HepG2 (cell line): ENCODE data around the gene UPF3A. TPM values are rescaled to one million over a fixed set of nuclear protein-coding genes. Genes with fewer than 3 reads are reported as not detected.
A peak's percentile ranks its signal among the peaks of the same experiment; 100 is the strongest.

Source experiments
- EP300 ChIP-seq, 3 experiments: sonication (generic) in 1 of 3; formaldehyde crosslinking in 1 of 3; IDR thresholded peaks; 2 replicates each; pipeline versions ENCODE4 v1.5.1 to v1.6.1; 2011 to 2020; ENCODE audit warnings: low read depth in 2 of 3, low read length in 2 of 3, borderline replicate concordance in 1 of 3, improper control_type of control experiment in 1 of 3, mild to moderate bottlenecking in 1 of 3, missing genetic modification reagents in 1 of 3, moderate library complexity in 1 of 3
- FOXK1 ChIP-seq: sonication (generic); formaldehyde crosslinking; IDR thresholded peaks from 2 replicates; pipeline ENCODE4 v1.4.0; 2020; ENCODE audit warnings: low read depth, missing genetic modification reagents, borderline replicate concordance
- MEIS1 ChIP-seq: sonication (generic); formaldehyde crosslinking; IDR thresholded peaks from 2 replicates; pipeline ENCODE4 v1.9.0; 2021; ENCODE audit warnings: mild to moderate bottlenecking, missing genetic modification reagents, moderate library complexity, borderline replicate concordance
- MTA1 ChIP-seq: sonication (generic); formaldehyde crosslinking; IDR thresholded peaks from 2 replicates; pipeline ENCODE4 v1.4.0; 2020; ENCODE audit warnings: missing genetic modification reagents, mild to moderate bottlenecking, borderline replicate concordance
- NFKBIZ ChIP-seq: IDR thresholded peaks from 2 replicates; pipeline ENCODE4 v1.6.1; 2018; ENCODE audit warnings: missing genetic modification reagents, missing compliant biosample characterization
- ONECUT2 ChIP-seq: sonication (generic); formaldehyde crosslinking; IDR thresholded peaks from 2 replicates; pipeline ENCODE4 v1.4.0; 2020; ENCODE audit warnings: missing genetic modification reagents
- RAD21 ChIP-seq: fragments of 450-650 bp; formaldehyde crosslinking; IDR thresholded peaks from 2 replicates; pipeline ENCODE4 v1.5.0; 2020; ENCODE audit warnings: mild to moderate bottlenecking
- SRY ChIP-seq: sonication (generic); formaldehyde crosslinking; IDR thresholded peaks from 2 replicates; pipeline ENCODE4 v1.8.0; 2022; ENCODE audit warnings: mild to moderate bottlenecking, missing genetic modification reagents
- YEATS4 ChIP-seq: sonication (generic); formaldehyde crosslinking; IDR thresholded peaks from 2 replicates; pipeline ENCODE4 v1.4.0; 2020; ENCODE audit warnings: missing genetic modification reagents, borderline replicate concordance
- ZNF441 ChIP-seq: sonication (generic); formaldehyde crosslinking; IDR thresholded peaks from 2 replicates; pipeline ENCODE4 v1.7.0; 2021; ENCODE audit warnings: missing genetic modification reagents, borderline replicate concordance
- ZSCAN20 ChIP-seq: sonication (generic); formaldehyde crosslinking; IDR thresholded peaks from 2 replicates; pipeline ENCODE4 v1.4.0; 2020; ENCODE audit warnings: missing genetic modification reagents, mild to moderate bottlenecking, borderline replicate concordance
- polyA plus RNA-seq, 8 experiments: library from polyadenylated mRNA; depleted of rRNA in 3 of 8; stranded (reverse) in 7 of 8; unstranded in 1 of 8; fragments of >200 nt; fragmentation: Illumina TruSeq in 4 of 8; extraction: Trizol in 4 of 8; gene quantifications; 2 replicates each; pipeline versions ENCODE4 v1.2.1 to v1.2.3, GENCODE V29; 2011 to 2016; ENCODE audit warnings: low read depth in 4 of 8, missing spikeins in 1 of 8, mixed read lengths in 1 of 8; ENCODE audit not compliant: insufficient read depth in 1 of 8
- total RNA-seq, 5 experiments: library from RNA; depleted of rRNA; stranded (reverse); fragments of >200 nt; fragmentation: Illumina TruSeq; extraction: Trizol; gene quantifications; 2 replicates each; pipeline ENCODE4 v1.2.3, GENCODE V29; 2016; ENCODE audit warnings: low read depth in 1 of 5
- TF ChIP-seq, protein P1 (sequence below): sonication (generic); formaldehyde crosslinking; IDR thresholded peaks from 2 replicates; pipeline ENCODE4 v1.5.0; 2020; ENCODE audit warnings: missing genetic modification reagents
- TF ChIP-seq, protein P2 (sequence below): sonication (generic); formaldehyde crosslinking; IDR thresholded peaks from 2 replicates; pipeline ENCODE4 v1.9.0; 2022; ENCODE audit warnings: missing genetic modification reagents, mild to moderate bottlenecking, borderline replicate concordance
- TF ChIP-seq, protein P3 (sequence below): sonication (generic); formaldehyde crosslinking; IDR thresholded peaks from 2 replicates; pipeline ENCODE4 v1.8.0; 2022; ENCODE audit warnings: mild to moderate bottlenecking, missing genetic modification reagents, borderline replicate concordance
- TF ChIP-seq, protein P4 (sequence below): sonication (generic); formaldehyde crosslinking; IDR thresholded peaks from 2 replicates; pipeline ENCODE4 v1.4.0; 2020; ENCODE audit warnings: mild to moderate bottlenecking, missing genetic modification reagents
- TF ChIP-seq, protein P5 (sequence below): sonication (generic); formaldehyde crosslinking; IDR thresholded peaks from 2 replicates; pipeline ENCODE4 v1.8.1; 2023; ENCODE audit warnings: mild to moderate bottlenecking, missing genetic modification reagents, borderline replicate concordance
- TF ChIP-seq, protein P6 (sequence below): sonication (generic); formaldehyde crosslinking; IDR thresholded peaks from 2 replicates; pipeline ENCODE4; 2020; ENCODE audit warnings: missing genetic modification reagents, mild to moderate bottlenecking, borderline replicate concordance

The UPF3A gene
- total and polyA plus RNA-seq, 2 of the 13 experiments (the other 11 are each of a cell fraction or from before 2014, with no cell fraction given) = 60.2 to 63.8 TPM

DNA sequence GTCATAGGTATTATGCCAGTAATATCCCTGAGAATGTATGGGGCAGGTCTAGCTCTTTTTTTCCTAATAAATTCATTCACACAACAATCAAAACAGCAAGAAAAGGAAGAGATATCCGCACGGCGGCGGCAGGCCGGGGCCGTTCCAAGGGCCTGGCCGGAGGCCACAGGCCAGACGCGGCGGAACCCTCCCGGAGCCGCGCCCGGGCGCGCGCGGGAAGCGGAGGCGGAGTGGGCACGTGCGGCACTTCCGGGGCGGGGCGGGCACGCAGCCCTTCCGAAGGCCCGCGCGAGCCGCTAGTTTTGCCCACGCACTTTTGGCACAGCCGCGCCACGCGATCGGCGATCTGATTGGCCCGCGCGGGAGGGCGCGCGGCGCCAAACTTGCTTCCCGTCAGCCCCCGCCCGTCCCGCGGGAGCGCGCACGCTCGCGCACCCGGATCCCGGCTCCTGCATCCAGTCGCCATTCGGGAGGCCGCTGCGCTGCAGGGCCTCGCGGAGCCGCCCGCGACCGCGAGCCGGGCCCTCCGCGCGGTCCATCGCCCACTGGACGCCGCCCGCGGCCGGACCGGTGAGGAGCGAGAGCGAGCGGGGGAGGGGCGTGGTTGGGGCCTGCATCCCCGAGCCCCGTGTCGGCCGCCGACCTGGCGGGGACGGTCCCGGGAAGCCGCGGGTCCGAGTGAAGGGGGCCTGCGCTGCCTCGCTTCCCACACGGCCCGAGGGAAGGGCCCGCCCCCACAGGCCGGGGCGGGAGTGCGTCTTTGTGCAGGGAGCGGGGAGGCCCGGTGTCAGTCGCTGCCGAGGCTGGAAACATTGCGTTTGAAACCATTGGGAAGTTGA is 32.9 kb downstream of the UPF3A start, which contains the start of gene CHAMP1 (continued):
- TF ChIP-seq ZSCAN20 (peak; percentile 86; the same call in 1 of the 2 replicates), MTA1 (CRISPR knock-in tag) (peak; percentile 17; the same call in 1 of the 2 replicates), FOXK1 (peak; percentile 55; the same call in 1 of the 2 replicates), ONECUT2 (CRISPR knock-in tag) (no peak), NFKBIZ (CRISPR knock-in tag) (0 out of 2 replicates have a peak, but pooled peaks have one; percentile 26), EP300 (IDR thresholded peaks at IDR 0.05; ENCODE audit: low read depth in 2 of 2, low read length in 2 of 2) (no peak), EP300 (CRISPR knock-in tag; IDR thresholded peaks at IDR 0.05; ENCODE audit: borderline replicate concordance) (peak; percentile 56), SRY (CRISPR knock-in tag) (peak; percentile 71; the same call in 1 of the 2 replicates), RAD21 (CRISPR knock-in tag) (peak; percentile 65), MEIS1 (no peak), ZNF441 (CRISPR knock-in tag) (peak; percentile 81), YEATS4 (CRISPR knock-in tag) (peak; percentile 90)
- TF ChIP-seq, protein P1, sequence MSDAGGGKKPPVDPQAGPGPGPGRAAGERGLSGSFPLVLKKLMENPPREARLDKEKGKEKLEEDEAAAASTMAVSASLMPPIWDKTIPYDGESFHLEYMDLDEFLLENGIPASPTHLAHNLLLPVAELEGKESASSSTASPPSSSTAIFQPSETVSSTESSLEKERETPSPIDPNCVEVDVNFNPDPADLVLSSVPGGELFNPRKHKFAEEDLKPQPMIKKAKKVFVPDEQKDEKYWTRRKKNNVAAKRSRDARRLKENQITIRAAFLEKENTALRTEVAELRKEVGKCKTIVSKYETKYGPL = no peak
- TF ChIP-seq, protein P2, sequence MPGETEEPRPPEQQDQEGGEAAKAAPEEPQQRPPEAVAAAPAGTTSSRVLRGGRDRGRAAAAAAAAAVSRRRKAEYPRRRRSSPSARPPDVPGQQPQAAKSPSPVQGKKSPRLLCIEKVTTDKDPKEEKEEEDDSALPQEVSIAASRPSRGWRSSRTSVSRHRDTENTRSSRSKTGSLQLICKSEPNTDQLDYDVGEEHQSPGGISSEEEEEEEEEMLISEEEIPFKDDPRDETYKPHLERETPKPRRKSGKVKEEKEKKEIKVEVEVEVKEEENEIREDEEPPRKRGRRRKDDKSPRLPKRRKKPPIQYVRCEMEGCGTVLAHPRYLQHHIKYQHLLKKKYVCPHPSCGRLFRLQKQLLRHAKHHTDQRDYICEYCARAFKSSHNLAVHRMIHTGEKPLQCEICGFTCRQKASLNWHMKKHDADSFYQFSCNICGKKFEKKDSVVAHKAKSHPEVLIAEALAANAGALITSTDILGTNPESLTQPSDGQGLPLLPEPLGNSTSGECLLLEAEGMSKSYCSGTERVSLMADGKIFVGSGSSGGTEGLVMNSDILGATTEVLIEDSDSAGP (CRISPR knock-in tag) = peak; percentile 41
- TF ChIP-seq, protein P3, sequence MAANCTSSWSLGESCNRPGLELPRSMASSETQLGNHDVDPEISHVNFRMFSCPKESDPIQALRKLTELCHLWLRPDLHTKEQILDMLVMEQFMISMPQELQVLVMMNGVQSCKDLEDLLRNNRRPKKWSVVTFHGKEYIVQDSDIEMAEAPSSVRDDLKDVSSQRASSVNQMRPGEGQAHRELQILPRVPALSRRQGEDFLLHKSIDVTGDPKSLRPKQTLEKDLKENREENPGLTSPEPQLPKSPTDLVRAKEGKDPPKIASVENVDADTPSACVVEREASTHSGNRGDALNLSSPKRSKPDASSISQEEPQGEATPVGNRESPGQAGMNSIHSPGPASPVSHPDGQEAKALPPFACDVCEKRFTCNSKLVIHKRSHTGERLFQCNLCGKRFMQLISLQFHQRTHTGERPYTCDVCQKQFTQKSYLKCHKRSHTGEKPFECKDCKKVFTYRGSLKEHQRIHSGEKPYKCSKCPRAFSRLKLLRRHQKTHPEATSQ (CRISPR knock-in tag) = peak; percentile 66; the same call in 1 of the 2 replicates
- TF ChIP-seq, protein P4, sequence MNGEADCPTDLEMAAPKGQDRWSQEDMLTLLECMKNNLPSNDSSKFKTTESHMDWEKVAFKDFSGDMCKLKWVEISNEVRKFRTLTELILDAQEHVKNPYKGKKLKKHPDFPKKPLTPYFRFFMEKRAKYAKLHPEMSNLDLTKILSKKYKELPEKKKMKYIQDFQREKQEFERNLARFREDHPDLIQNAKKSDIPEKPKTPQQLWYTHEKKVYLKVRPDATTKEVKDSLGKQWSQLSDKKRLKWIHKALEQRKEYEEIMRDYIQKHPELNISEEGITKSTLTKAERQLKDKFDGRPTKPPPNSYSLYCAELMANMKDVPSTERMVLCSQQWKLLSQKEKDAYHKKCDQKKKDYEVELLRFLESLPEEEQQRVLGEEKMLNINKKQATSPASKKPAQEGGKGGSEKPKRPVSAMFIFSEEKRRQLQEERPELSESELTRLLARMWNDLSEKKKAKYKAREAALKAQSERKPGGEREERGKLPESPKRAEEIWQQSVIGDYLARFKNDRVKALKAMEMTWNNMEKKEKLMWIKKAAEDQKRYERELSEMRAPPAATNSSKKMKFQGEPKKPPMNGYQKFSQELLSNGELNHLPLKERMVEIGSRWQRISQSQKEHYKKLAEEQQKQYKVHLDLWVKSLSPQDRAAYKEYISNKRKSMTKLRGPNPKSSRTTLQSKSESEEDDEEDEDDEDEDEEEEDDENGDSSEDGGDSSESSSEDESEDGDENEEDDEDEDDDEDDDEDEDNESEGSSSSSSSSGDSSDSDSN (CRISPR knock-in tag) = peak; percentile 85; the same call in 1 of the 2 replicates
- TF ChIP-seq, protein P5, sequence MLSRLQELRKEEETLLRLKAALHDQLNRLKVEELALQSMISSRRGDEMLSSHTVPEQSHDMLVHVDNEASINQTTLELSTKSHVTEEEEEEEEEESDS (CRISPR knock-in tag) = peak; percentile 91
- TF ChIP-seq, protein P6, sequence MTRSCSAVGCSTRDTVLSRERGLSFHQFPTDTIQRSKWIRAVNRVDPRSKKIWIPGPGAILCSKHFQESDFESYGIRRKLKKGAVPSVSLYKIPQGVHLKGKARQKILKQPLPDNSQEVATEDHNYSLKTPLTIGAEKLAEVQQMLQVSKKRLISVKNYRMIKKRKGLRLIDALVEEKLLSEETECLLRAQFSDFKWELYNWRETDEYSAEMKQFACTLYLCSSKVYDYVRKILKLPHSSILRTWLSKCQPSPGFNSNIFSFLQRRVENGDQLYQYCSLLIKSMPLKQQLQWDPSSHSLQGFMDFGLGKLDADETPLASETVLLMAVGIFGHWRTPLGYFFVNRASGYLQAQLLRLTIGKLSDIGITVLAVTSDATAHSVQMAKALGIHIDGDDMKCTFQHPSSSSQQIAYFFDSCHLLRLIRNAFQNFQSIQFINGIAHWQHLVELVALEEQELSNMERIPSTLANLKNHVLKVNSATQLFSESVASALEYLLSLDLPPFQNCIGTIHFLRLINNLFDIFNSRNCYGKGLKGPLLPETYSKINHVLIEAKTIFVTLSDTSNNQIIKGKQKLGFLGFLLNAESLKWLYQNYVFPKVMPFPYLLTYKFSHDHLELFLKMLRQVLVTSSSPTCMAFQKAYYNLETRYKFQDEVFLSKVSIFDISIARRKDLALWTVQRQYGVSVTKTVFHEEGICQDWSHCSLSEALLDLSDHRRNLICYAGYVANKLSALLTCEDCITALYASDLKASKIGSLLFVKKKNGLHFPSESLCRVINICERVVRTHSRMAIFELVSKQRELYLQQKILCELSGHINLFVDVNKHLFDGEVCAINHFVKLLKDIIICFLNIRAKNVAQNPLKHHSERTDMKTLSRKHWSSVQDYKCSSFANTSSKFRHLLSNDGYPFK (CRISPR knock-in tag) = 0 out of 2 replicates have a peak, but pooled peaks have one; percentile 33
